ENCODE measurements around the gene TMEM9.
"Not testable (repeated sequence)": the region's sequence is repeated elsewhere in the genome, so short reads cannot be mapped to it uniquely, and the experiment has no call there.

The TMEM9 gene

DNA sequence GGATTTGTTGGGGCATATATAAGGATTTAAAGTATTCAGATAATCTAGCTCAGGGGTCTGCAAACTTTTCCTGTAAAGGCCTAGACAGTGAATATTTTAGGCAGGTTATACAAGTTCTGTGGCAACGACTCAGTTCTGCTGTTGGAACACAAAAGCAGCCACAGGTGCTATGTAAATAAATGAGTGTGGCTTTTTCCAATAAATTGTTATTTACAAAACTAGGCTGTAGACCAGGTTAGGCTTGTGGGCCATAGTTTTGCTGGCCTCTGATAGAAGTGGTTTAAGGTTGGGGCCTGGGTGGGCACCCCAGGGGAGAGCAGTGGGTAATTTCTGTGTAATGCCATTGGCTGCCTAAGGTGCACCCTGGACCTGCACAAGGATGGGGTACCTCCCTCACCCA, 19.5 kb upstream of the TMEM9 start:
- no peak for DNase-seq (ENCODE audit: low read depth in 2 of 2)

DNA sequence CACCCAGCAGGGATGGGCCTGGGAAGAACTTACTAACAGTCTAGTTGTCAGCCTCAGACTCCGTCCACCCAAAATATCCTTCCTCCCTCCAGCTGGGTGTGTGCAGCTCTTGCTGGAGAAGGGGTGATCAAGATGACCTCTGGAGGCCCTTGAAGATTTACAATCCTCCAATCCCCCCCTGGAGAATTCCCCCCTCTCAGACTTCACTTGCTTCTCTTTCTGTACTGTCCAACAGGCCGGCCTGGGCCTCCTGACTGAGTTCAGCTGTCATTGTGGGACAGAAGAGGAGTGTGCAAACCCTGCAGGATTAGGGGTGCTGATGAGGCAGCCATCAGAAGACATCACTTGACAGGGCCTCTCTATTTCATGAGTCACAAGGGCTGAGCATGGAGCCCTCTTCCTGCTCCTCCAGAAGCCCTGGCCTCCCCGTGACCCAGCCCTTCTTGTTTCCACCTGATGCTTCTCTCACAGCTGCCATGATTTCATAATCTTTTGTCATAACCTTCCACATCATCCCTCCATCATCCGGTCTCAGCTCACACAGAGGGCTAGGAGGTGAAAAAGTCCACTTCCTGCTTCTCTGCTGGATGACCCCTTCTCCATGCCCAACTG, 18.8 kb upstream of the TMEM9 start:
- DNase-seq (ENCODE audit: low read depth in 2 of 2) = no peak

DNA sequence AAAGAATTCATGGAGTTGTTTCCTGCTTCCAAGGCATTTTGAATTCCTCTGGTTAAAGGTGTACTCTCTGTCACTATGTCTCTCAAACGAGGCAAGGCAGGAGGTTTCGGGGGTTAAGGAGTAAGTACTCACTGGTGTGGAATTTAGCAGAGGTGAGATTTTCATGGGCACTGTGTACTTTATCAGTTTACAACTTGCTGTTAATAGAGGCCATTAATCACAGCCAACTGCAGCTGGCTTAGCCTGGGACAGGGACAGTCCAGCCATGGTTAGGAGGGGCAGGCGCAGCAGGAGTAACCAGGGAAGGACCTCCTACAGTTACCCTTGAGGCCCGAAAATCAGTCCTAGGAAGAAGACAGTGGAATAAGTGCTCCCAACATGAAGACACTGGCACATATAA, 18.1 kb upstream of the TMEM9 start:
- DNase-seq (ENCODE audit: low read depth in 2 of 2) = no peak

DNA sequence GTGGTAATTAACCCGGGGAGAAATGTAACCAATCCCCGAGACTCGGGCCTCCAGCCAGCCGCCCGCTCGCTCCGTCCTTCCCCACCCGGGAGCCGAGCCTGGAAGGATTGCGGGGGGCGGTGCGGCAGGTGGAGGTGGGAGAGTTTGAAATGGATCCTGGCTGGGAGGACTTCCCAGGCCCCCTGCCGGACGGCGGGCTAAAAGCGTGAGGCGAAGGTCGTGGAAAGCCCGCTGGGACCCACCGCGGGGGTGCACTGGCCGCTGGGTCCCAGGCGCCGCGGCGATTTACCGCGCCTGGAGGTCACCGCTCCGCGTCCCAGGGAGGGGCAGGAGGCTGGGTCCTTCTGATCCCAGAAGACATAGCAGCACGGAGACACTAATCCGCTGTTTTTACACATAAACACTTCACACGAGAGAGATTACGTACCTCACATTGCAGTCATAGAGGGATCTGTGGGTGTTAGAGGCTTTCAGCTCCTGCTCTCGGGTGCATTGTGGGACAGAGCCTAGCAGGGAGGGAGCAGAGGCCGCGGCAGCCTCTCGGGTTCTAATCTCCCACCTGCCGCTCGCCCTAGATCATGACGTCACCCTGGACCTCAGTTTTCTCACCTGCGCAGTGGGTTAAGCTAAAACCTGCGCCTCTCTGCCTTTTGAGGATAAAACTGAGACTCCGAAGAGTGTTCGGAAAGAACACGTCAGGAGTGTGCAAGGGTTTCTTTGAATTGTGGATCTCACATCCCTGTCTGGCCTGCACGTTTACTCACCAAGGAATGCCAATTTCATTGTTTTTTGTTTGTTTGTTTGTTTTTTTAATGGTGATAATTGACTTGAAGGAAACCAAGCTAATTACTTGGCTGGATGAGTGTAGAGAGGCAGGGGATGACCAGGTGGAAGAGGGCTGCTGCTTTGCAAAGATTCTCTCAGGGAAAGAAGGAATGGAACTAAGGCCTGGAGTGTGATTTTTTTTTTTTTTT, 17.1 kb upstream of the TMEM9 start:
- DNase-seq (ENCODE audit: low read depth in 2 of 2) = no peak

DNA sequence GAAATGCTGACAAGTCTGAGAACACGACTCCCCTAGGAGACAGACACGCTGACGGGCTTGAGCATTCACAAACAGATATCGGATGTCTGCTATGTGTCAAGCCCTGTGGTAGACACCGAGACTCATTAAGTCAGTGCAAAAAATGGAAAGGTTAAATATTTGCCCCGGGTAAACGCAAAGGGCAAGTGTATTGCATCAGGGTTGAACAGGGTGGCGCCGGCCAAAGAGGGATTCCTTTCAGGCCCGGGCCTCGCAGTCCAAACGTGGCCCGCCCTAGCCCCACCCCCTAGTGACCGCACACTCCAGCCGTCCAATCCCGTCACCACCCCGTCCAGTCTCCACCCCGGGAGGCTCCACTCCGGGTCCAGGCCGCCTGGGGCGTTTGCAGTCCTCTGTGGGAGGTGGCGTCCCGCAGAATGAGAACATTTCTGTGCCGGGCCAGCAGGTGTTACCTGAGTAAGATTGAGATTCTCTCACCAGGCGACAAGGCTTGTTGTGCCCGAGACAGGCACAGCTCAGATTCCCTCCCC, 16.3 kb upstream of the TMEM9 start:
- peak; percentile 55 to 56 for DNase-seq (ENCODE audit: low read depth in 2 of 2)

DNA sequence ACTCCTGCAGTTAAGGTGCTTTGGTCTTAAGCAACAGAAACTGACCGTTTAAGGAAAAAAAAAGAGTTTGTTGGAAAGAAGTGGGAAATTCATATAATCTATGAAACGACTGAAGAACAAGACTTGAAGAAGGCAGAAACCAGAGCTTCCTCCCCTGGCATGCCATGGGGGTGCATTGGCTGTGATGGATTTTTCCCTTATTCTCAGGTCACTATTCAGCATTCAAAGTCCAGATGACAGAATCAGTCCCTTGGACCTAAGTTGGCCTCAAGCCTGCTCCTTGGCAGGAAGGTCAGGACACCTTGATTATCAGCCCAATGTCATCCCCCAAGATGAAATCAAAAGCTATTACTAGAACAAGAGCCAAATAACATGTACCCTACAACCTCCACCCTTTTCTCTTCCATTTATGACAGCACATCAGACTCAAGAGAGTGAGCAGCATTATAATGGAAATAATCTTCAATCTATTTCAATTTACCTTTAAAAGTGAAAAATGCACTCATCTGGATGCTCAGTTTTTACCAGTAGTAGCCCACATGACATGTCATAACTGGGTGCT, 15.8 kb upstream of the TMEM9 start:
- DNase-seq (ENCODE audit: low read depth in 2 of 2) = no peak

DNA sequence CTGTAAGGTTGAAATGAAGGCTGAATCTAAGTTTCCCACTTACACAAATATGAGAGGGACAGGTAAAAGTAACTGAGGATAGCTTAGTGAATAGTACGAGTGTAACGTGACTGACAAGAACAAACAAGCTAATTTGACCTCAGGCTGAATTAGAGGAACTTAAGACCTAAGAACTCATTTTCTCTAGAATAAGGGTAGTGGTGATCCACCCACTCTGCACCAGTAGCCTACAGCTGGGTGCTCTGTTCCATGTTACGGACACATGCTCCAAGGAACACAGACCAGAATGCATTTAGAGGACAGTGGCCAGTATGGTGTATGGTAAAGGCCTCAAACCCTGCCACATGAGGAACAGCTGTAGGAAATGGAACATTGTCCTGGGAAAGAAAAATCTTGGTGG, 14.9 kb upstream of the TMEM9 start:
- no peak for DNase-seq (ENCODE audit: low read depth in 2 of 2)

DNA sequence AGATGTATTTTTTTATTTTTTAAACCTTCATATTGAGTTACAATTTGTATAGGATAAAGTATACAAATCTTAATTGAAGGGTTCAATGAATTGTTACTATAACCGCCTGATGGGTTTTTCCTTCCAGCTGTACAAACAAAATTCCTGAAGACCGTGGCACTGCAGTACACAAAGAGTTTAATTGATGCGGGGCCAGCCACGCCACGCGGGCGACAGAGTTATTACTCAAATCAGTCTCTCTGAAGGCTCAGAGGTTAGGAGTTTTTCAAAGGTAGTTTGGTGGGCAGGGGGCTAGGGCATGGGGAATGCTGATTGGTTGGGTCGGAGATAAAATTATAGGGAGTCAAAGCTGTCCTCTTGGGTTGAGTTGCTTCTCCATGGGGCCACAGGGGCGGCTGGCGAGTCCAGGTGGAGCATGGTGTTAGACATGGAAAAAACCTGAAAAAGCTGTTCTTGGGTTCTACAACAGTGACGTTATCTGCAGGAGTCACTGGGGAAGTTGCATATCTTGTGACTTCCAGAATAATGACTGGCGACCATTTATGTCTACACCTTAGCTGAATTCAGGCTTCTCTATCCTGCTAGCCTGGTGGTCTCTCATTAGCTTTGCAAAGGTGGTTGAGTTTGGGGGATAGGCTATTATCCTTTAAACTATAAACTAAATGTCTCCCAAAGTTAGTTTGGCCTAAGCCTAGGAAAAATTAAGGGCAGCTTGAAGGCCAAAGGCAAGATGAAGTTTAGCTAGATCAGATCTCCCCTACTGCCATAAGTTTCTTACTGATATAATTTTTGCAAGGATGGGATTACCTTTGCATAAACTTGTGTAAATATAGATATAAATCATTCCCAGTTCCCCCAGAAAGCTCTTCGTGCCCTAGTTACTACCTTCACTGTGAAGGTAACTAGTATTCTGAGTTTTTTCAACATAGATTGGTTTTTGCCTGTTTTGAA, 13.0 kb upstream of the TMEM9 start:
- DNase-seq (ENCODE audit: low read depth in 2 of 2) = no peak

DNA sequence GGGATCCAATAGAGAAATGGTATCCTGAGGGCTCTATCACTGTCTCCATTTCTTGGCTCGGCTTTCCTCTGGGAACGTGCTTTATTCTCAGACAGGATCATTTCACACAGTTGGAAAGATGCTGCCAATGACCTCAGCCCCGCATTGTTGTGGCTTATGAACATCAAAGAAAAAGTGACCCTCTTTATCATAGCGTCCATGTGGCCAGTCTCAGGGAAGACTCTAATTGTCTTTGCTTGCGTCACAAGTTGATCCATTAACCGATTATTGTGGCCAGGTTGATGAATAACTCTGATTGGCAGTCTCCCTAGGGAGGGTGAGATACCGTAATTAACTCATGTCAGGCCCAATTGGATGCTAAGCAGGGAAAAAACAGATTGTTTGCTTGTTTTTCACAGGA, 10.4 kb upstream of the TMEM9 start:
- no peak for DNase-seq (ENCODE audit: low read depth in 2 of 2)

DNA sequence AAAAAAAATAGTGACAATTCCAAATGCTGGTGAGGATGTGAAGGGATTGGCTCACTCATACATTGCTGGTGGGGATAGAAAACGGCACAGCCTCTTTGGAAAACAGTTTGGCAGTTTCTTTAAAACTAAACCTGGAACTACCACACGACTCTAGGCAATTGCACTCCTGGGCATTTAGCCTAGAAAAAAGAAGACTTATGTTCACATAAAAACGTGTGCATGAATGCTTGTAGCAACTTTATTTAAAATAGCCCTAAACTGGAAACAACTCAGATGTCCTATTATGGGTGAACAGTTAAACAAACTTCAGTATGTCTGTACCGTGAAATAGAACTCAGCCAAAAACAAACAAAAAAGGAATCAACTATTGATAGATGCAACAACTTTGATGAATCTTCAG, 9.4 kb upstream of the TMEM9 start:
- DNase-seq (ENCODE audit: low read depth in 2 of 2) = no peak

DNA sequence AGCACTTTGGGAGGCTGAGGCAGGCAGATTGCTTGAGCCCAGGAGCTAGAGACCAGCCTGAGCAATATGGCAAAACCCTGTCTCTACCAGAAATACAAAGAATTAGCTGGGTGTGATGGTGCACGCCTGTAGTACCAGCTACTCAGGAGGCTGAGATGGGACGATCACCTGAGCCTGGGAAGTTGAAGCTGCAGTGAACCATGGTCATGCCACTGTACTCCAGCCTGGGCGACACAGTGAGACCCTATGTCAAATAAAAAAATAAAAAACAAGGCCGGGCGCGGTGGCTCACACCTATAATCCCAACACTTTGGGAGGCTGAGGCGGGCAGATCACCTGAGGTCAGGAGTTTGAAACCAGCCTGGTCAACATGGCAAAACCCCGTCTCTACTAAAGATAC, 8.8 kb upstream of the TMEM9 start:
- DNase-seq (ENCODE audit: low read depth in 2 of 2) = not testable (repeated sequence)

DNA sequence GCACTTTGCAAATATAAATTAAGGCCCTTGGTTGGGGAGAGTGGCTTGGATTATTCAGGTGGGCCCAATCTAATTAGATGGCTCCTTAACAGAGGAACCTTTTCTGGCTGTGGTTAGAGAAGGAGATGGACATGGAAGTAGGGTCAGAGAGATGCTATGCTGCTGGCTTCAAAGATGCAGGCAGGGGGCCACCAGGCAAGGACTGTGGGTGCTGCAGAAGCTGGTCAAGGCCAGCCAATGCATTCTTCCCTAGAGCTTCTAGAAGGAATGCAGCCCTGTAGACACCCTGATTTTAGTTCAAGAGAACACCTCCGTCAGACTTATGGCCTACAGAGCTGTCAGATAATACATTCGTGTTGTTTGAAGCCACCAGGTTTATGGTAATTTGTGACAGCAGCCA, 3.7 kb upstream of the TMEM9 start:
- DNase-seq (ENCODE audit: low read depth in 2 of 2) = no peak

DNA sequence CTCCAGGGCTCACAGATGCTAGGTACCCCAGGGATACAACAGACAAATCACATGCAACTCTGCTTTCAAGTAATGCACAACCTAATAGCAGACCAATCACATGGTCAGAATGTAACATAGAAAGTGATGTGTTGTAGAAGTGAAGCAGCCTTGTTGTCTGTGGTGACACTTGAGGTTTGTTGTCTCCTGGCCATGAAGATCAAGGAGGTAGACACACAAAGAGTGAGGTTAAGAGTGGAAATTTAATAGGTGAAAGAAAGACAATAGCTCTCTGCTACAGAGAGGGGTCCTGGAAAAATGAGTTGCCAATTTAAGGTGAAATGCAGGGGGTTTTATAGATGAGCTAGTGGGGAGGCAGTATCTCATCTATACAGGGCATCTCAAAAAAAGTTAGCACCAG, 2.5 kb upstream of the TMEM9 start:
- no peak for DNase-seq (ENCODE audit: low read depth in 2 of 2)

DNA sequence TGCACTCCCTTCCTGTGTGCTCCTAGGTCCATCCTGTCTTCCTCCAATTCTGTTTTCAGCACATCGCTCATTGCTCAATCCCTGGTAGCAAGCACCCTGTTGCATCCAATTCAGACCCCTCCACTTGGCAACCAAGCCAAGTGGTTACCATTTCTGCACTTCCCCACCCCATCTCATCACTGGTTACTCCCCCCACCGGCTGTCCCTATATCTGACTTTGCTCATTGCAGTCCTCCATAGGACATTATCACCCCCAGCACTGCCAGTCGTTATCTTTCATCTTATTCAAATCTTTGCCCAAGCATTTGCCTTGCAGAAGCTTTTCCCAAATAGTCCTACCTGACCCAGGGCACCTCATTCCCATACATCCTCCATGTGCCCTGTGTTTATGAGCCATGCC, 2.1 kb upstream of the TMEM9 start:
- DNase-seq (ENCODE audit: low read depth in 2 of 2) = no peak

DNA sequence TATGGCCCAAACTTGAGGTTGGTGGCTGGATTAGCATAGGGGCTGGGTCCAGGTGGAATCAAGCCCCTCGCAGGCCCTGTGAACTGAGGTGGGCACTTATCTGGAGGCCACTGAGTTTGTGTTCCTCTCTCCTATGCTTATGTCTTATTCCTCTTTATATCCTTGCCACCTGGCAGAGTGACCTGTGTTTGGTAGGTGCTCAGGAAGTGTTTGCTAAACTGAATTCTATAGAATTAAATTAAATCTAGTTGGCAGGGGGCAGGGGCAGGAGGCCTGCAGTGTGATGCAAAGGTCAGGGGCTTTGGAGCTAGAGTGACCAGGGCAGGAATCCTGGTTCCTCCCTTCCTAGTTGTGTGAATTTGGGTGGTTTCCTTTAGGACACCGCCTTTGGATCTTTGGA, 1.1 kb upstream of the TMEM9 start:
- no peak for DNase-seq (ENCODE audit: low read depth in 2 of 2)

DNA sequence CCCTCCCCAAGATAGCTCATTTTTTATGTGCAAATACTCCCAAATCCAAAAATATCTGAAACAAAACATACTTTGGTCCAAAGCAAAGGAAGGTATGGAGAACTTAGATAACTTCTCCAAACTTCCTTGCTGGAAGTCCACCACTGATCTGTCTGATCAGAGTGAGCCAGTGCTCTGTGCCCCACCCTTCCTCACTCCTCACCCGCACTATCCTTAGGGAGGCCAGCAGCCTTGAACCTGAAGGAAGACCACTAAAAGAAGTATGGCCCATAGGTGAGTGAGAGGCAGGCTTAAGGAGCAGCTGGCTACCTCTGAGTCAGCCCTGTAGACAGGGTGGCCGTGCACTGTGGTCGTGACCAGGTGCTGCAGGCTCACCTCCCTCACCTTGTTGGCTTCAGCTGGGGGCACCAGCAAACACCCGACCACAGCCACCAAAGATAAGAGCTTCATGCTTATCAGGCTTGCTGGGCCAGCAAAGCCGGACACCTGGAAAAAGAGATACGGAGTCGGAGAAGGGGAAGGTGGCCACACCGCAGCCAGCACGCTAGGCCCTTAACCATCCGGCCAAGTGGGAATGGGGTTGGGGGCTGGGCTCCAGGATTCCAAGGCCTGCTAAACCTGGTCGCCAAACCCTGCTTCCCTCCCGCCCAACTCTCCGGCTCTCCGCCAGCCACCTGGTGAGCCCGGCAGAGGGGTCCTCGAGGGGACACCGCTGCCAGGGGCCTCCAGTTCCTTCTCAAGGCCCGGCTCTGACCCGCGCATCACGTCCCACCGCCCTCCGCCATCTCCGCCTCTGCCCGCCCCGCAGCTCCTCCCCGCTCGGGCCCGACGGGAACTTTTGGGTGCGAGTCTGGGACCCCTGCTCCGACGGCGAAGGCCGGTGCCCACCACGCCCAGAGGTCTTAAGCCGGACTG, 543 bp downstream of the TMEM9 start:
- no peak for DNase-seq (ENCODE audit: low read depth in 2 of 2)

DNA sequence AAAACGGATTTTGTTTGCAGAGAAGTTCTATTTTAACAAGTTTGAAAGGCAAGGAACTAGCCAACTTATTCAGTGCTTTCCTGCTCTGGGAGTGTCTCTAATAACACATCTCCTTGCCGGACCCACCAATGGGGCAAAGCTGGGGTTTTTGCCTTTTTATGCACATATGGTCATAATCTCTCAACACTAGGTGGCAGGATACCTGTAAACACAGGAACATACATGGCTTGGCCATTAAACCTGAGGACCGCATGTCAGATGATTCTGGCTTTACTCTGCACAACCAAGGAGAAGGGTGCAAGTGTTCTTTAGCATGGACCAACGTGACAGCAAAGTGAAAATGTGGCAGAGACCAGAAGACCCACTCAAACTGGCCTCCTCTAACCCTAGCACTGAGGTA, 4.9 kb downstream of the TMEM9 start:
- DNase-seq (ENCODE audit: low read depth in 2 of 2) = no peak

DNA sequence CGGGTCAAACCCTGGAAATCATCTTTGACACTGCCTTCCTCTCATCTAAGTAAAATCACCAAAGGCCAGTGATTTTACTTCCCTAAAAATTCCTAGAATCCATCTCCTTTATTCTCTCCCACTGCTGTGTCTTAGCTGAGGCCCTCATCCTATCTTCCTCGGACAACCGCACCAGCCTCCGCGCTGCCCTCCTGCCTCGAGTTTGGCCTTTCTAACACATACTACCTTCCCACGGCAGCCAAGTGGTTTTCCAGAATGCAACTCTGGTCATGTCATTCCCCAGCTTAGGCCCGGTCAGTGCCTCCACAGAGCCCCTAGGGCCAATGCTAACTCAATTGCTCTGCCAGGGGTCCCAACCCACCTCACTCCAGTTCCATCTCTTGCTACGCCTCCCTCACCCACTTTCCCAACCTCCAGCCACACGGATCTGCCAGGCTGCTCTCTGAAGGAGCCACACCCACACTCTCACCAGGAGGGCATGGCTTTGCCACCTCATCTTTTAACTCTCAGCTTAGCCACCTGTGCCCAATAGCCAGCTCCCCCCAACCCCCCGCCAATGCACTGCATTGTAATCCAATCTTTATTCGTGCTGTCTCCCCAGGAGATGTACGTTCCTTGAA, 6.8 kb downstream of the TMEM9 start:
- no peak for DNase-seq (ENCODE audit: low read depth in 2 of 2)

DNA sequence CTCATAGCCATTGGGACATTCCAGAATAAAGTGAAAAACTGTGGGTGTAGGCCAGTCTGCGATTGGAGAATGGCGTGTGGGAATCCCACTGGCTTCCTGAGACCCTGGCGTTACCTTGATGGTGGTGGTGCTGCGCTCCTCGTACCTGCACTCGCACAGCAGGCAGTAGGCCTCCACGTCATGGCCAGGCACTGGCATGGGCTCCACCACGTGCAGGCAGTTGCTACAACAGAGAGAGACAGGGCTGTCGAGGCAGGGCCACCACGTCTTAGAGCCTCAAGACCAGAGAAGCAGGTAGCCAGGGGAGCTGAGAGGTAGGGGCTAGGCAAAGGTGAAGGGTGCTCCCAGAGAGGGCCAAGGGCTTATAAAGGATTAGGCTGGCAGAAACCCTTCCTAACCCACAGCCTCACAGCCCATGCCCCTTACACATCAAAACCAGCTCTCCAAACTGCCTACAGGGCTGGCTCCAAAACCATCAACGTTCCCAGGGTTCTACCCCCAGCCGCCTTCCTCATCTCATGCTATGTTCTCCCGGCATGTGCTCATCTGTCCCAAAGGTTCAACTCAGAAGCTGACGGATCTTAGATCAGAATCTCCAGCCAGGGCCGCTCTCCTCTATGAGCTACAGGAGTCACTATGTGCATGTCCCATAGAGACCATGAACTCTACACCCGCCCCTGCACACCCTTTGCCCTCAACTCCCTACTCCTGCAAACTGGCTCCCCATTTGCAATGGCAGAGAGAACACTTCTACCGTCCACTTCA, 7.5 kb downstream of the TMEM9 start:
- no peak for DNase-seq (ENCODE audit: low read depth in 2 of 2)
